ENCODE measurements around the gene WHRN. TPM values are rescaled to one million over a fixed set of nuclear protein-coding genes. Genes with fewer than 3 reads are reported as not detected.

WHRN gene
- total and polyA plus RNA-seq, 9 of the 15 experiments (the other 6 are each of a cell fraction or from before 2014, with no cell fraction given), result 0.31 to 14.1 (median 3.0) TPM

- TF ChIP-seq FOXP4 (CRISPR knock-in tag; IDR thresholded peaks at IDR 0.05; ENCODE audit: borderline replicate concordance) (no peak), C11orf30 (IDR thresholded peaks at IDR 0.05; ENCODE audit: low read depth) (peak; percentile 94), NFE2L1 (tag; IDR thresholded peaks at IDR 0.05; ENCODE audit: borderline replicate concordance, low read depth) (peak; percentile 25; the same call in 1 of the 2 replicates)
Observed at GRCh38 chr9:114529285-114529684, 24.0 kb upstream of the WHRN start (continued).

GRCh38 chr9:114526807-114527206 lies 21.5 kb upstream of the WHRN start:
- no peaks in the 10 kb centered on the region for H3K4me1 ChIP-seq (replicated peaks in 1 of 2; ENCODE audit: control insufficient read depth in 2 of 2, insufficient read depth in 2 of 2, low read length in 2 of 2)
- WGBS (ENCODE audit: insufficient coverage, low coverage, missing lambda C conversion rate), result 0% methylated on average over 2 of the region's 2 CpGs
- DNase-seq (ENCODE audit: extremely low read depth in 1 of 4, low spot score in 3 of 4), result no peak

More at GRCh38 chr9:114526807-114527206, 21.5 kb upstream of the WHRN start:
- in situ Hi-C loops (cut with MboI), result no loop called here
- Histone ChIP-seq H3K27ac (ENCODE audit: extremely low read depth, low read depth, low read length) (no peak overlapping the region), H3K79me2 (ENCODE audit: control insufficient read depth, insufficient read depth, low read length) (no peaks in the 10 kb centered on the region), H3K27me3 (ENCODE audit: control insufficient read depth in 2 of 2, insufficient read depth in 2 of 2, low read length in 2 of 2) (peaks cover 4 to 23% of the 10 kb centered on the region in 2 experiments), H4K20me1 (replicated peaks; ENCODE audit: control insufficient read depth, insufficient read depth, low read length) (no peaks in the 10 kb centered on the region), H3K9ac (ENCODE audit: insufficient read depth in 1 of 2, low read depth in 2 of 2, low read length in 2 of 2) (no peak overlapping the region), H3K4me3 (no peak overlapping the region), H3K36me3 (ENCODE audit: control insufficient read depth, insufficient read depth, low read length) (no peaks in the 10 kb centered on the region), H3K4me2 (ENCODE audit: insufficient read depth, low read length) (no peak overlapping the region), H2AFZ (ENCODE audit: low read depth, low read length) (no peak overlapping the region), H3K9me1 (ENCODE audit: control insufficient read depth, insufficient read depth, low read length) (no peaks in the 10 kb centered on the region), H3K9me3 (replicated peaks; ENCODE audit: control insufficient read depth, insufficient read depth, low read depth, low read length) (no peaks in the 10 kb centered on the region)
- intact Hi-C loops (cut with micrococcal nuclease), result no loop called here
- no TSS peak for BruUV-seq (replicated peaks)
- TF ChIP-seq NR3C1 (CRISPR knock-in tag; IDR thresholded peaks at IDR 0.05) (no peak), HDAC3 (IDR thresholded peaks at IDR 0.05; ENCODE audit: borderline replicate concordance, partially characterized antibody) (no peak), UBTF (IDR thresholded peaks at IDR 0.05; ENCODE audit: borderline replicate concordance in 1 of 2, low read depth in 2 of 2, low read length in 2 of 2) (no peak), ZNF695 (CRISPR knock-in tag; IDR thresholded peaks at IDR 0.05) (no peak), BRCA1 (IDR thresholded peaks at IDR 0.05) (no peak), BRCA1 (CRISPR knock-in tag; IDR thresholded peaks at IDR 0.05) (no peak), RNF219 (CRISPR knock-in tag; IDR thresholded peaks at IDR 0.05) (no peak), ZNF121 (CRISPR knock-in tag; conservative IDR thresholded peaks at IDR 0.05) (no peak)
- no peak for ATAC-seq
- ChIA-PET POLR2A (interaction anchor here (0.9 kb wide), 1 partner anchor 11 kb away, joined by 3 read pairs; no protein-coding TSS in a partner anchor), CTCF (ENCODE audit: low intra/inter-chr PET ratio) (no interaction called here)
- FAIRE-seq, result no peak

Measured in K562 (cell line).